GM06990 (cell line): ENCODE data around the gene BPIFB2.

Source experiments
- DNase-seq: peaks from one replicate; pipeline ENCODE4 v3.0.0-alpha.2; 2011; ENCODE audit not compliant: insufficient read length; ENCODE audit errors: extremely low read depth
- H3K27me3 ChIP-seq: replicated peaks from 2 replicates; pipeline ENCODE4 v1.6.0; 2011; ENCODE audit warnings: low read length; ENCODE audit not compliant: control insufficient read depth, insufficient read depth
- H3K36me3 ChIP-seq: 2 replicates; pipeline ENCODE4 v1.5.1; 2011; ENCODE audit warnings: low read length; ENCODE audit not compliant: control insufficient read depth, insufficient read depth
- H3K4me3 ChIP-seq: replicated peaks from 2 replicates; pipeline ENCODE4 v1.5.1; 2011; ENCODE audit warnings: low read depth, mild to moderate bottlenecking, control low read depth, low read length
- CTCF ChIP-seq: IDR thresholded peaks from 2 replicates; pipeline ENCODE4 v1.5.1; 2011; ENCODE audit warnings: low read length, control low read depth, mild to moderate bottlenecking, inconsistent platforms; ENCODE audit not compliant: insufficient read depth, poor library complexity, severe bottlenecking

The BPIFB2 gene

GRCh38 chr20:32984631-32985354, 22.7 kb upstream of the BPIFB2 start:
- no peaks in the 10 kb centered on the region; the same call in 1 of the 2 replicates for H3K27me3 ChIP-seq
- H3K36me3 ChIP-seq, result no peaks in the 10 kb centered on the region
- no peak for DNase-seq
- TF ChIP-seq CTCF, result no peak
- no peak overlapping the region for H3K4me3 ChIP-seq

GRCh38 chr20:32985596-32985995, 21.9 kb upstream of the BPIFB2 start:
- TF ChIP-seq CTCF, result no peak
- Histone ChIP-seq H3K4me3 (no peak overlapping the region), H3K27me3 (no peaks in the 10 kb centered on the region; the same call in 1 of the 2 replicates), H3K36me3 (no peaks in the 10 kb centered on the region)
- DNase-seq, result no peak

GRCh38 chr20:32986331-32986966, 21.1 kb upstream of the BPIFB2 start:
- Histone ChIP-seq H3K27me3 (no peaks in the 10 kb centered on the region; the same call in 1 of the 2 replicates), H3K4me3 (no peak overlapping the region), H3K36me3 (no peaks in the 10 kb centered on the region)
- TF ChIP-seq CTCF, result no peak
- DNase-seq, result no peak

- no peak overlapping the region for H3K4me3 ChIP-seq
- no peak for TF ChIP-seq CTCF
- H3K36me3 ChIP-seq, result no peaks in the 10 kb centered on the region
- no peak for DNase-seq
- no peaks in the 10 kb centered on the region; the same call in 1 of the 2 replicates for H3K27me3 ChIP-seq
Measured at GRCh38 chr20:32987044-32987825, 20.3 kb upstream of the BPIFB2 start.

GRCh38 chr20:32988008-32988407, 19.5 kb upstream of the BPIFB2 start:
- no peak for TF ChIP-seq CTCF
- Histone ChIP-seq H3K36me3 (no peaks in the 10 kb centered on the region), H3K27me3 (no peaks in the 10 kb centered on the region; the same call in 1 of the 2 replicates), H3K4me3 (no peak overlapping the region)
- no peak for DNase-seq
